ENCODE results near the gene AGXT2. TPM values are rescaled to one million over a fixed set of nuclear protein-coding genes. Genes with fewer than 3 reads are reported as not detected.

The AGXT2 gene
- total RNA-seq, 1 experiment from 2014 or later: not detected

- Histone ChIP-seq H3K4me3 (no peak overlapping the region), H3K9me3 (no peaks in the 10 kb centered on the region), H3K36me3 (peaks cover 9% of the 10 kb centered on the region), H3K27me3 (no peaks in the 10 kb centered on the region)
- no peak for DNase-seq
Observed at GRCh38 chr5:34959323-34959722, 88.4 kb downstream of the AGXT2 start.

GRCh38 chr5:34957857-34958690, 89.7 kb downstream of the AGXT2 start:
- Histone ChIP-seq H3K27me3 (no peaks in the 10 kb centered on the region), H3K36me3 (peaks cover 13% of the 10 kb centered on the region), H3K4me3 (no peak overlapping the region), H3K9me3 (no peaks in the 10 kb centered on the region)
- DNase-seq: no peak

GRCh38 chr5:34957321-34957720, 90.4 kb downstream of the AGXT2 start:
- no peak for DNase-seq
- Histone ChIP-seq H3K27me3 (no peaks in the 10 kb centered on the region), H3K9me3 (no peaks in the 10 kb centered on the region), H3K4me3 (no peak overlapping the region), H3K36me3 (peaks cover 14% of the 10 kb centered on the region)

Other genes starting within 250 kb of the AGXT2 start
- not detected in 2 replicates for gene TTC23L, start 208.8 kb downstream of the AGXT2 start, total RNA-seq (2014; rRNA removed; shearing (Covaris generic); ENCODE audit: low replicate concordance)
- gene RAD1, start 132.4 kb downstream of the AGXT2 start, total RNA-seq (2014; rRNA removed; shearing (Covaris generic); ENCODE audit: low replicate concordance): 30.9 and 36.2 TPM in 2 replicates
- gene BRIX1, start 132.2 kb downstream of the AGXT2 start, total RNA-seq (2014; rRNA removed; shearing (Covaris generic); ENCODE audit: low replicate concordance): 80.9 and 83.9 TPM in 2 replicates
- gene DNAJC21, start 118.4 kb downstream of the AGXT2 start, total RNA-seq (2014; rRNA removed; shearing (Covaris generic); ENCODE audit: low replicate concordance): 17.5 and 26.9 TPM in 2 replicates
- 3.5 TPM in 1 of 2 replicates, not detected in the other for gene PRLR, start 182.5 kb upstream of the AGXT2 start, total RNA-seq (2014; rRNA removed; shearing (Covaris generic); ENCODE audit: low replicate concordance)

All from MG63 (cell line).